ENCODE results near the gene TSSK6.

The TSSK6 gene

DNA sequence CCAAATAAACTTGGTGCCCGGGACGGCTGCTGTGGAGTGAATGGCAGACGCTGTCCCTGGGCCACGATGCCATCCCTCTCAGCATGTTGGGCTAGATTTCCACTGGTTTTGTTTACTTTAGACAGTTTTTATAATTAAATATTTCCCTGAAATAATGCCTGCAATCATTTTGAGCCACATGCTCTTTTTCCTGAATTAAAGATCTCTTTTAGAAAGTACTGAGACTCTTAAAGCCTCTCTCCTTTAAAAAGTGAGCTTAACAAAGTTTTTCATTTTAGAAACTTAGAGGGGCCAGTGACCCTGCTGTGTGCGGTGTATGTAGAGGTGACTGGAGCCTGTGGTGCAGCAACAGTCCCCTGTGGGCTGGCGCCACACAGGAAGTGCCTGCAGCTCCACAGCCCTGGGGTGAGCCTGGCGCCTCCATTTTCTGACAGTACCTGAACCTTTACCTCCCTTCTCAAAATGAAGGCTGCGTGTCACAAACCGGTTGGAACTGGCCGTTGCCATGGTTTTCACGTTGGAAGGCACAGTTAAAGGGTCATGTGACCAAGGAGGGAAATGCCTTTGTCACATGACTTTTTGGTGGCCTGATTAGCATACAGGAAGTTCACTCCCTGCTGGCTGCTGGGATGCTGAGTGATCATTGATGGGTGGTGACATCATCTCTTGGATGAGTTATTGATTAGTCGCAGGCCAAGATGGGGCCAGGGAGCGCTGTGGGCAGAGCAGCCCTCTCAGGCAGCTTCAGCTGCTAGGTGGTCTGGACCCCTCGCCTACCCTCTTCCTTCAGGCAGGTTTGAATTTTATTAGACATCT, 26.3 kb downstream of the TSSK6 start:
- Histone ChIP-seq H3K4me2 (ENCODE audit: low read length) (peak overlapping the region; percentile 21), H2AFZ (ENCODE audit: low read depth, low read length) (no peak overlapping the region), H3K79me2 (ENCODE audit: low read length) (peaks cover 64% of the 10 kb centered on the region), H3K4me3 (ENCODE audit: low read length) (no peak overlapping the region), H3K36me3 (replicated peaks; ENCODE audit: low read depth, low read length) (peaks cover 12% of the 10 kb centered on the region), H3K27me3 (ENCODE audit: low read depth, low read length) (no peaks in the 10 kb centered on the region), H3K9me3 (ENCODE audit: insufficient read depth, low read length) (no peaks in the 10 kb centered on the region), H3K9ac (ENCODE audit: low read length) (no peak overlapping the region), H3K4me1 (ENCODE audit: low read length) (peaks cover 29% of the 10 kb centered on the region), H4K20me1 (ENCODE audit: insufficient read depth, low read length) (peaks cover 14% of the 10 kb centered on the region), H3K27ac (ENCODE audit: low read length) (peak overlapping the region; percentile 31)
- TF ChIP-seq, protein P1, sequence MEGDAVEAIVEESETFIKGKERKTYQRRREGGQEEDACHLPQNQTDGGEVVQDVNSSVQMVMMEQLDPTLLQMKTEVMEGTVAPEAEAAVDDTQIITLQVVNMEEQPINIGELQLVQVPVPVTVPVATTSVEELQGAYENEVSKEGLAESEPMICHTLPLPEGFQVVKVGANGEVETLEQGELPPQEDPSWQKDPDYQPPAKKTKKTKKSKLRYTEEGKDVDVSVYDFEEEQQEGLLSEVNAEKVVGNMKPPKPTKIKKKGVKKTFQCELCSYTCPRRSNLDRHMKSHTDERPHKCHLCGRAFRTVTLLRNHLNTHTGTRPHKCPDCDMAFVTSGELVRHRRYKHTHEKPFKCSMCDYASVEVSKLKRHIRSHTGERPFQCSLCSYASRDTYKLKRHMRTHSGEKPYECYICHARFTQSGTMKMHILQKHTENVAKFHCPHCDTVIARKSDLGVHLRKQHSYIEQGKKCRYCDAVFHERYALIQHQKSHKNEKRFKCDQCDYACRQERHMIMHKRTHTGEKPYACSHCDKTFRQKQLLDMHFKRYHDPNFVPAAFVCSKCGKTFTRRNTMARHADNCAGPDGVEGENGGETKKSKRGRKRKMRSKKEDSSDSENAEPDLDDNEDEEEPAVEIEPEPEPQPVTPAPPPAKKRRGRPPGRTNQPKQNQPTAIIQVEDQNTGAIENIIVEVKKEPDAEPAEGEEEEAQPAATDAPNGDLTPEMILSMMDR (IDR thresholded peaks at IDR 0.05; ENCODE audit: low read depth, low read length): no peak
- no peak for TF ChIP-seq EZH2phosphoT487 (IDR thresholded peaks at IDR 0.05; ENCODE audit: low read depth)

DNA sequence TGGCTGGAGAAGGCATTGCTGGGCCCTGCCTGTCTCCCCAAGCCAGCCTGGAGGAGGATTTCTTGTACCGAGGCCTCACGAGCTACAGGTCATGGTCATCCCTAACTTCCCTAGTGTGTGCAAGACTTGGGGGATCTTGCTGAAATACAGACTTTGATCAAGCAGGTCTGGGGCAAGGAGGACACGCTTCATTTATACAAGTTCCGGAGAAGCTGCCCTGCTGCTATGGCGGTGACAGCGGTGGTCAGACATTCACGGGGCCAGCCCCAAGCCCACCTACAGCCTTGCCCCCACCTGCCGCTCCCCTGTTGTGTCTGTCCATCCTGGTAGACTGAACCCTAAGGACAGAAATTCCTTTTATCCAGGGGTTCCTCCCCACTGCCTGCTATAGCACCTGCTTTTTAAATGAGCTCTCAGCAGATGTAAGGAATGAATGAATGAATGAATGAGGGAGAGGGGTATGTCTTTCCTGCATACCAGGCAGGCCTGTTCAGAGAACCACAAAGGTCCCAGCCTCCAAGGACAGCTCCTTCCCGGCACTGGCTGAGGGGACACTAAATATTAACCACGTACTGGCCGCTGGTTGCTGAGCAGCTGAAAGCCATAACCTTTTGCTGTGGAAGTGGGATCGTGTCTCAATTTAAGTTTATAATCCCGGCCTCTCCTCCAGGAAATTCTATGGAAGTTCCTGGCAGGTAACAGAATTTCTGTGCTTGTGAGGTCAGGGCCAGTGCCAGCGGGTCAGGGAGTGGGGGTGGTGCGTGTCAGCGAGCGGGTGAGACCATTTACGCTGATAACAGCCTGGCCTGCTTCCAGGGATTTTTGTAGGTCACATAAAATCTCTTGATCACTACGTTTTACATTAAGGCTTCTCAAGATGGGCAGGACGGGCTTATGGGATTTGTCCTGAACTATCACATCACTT, 27.1 kb downstream of the TSSK6 start:
- Histone ChIP-seq H3K79me2 (ENCODE audit: low read length) (peaks cover 66% of the 10 kb centered on the region), H3K27ac (ENCODE audit: low read length) (no peak overlapping the region), H3K9me3 (ENCODE audit: insufficient read depth, low read length) (no peaks in the 10 kb centered on the region), H3K4me1 (ENCODE audit: low read length) (peaks cover 33% of the 10 kb centered on the region), H4K20me1 (ENCODE audit: insufficient read depth, low read length) (peaks cover 14% of the 10 kb centered on the region), H3K27me3 (ENCODE audit: low read depth, low read length) (no peaks in the 10 kb centered on the region), H3K4me2 (ENCODE audit: low read length) (peak overlapping the region; percentile 21; the same call in 1 of the 2 replicates), H3K36me3 (replicated peaks; ENCODE audit: low read depth, low read length) (peaks cover 8% of the 10 kb centered on the region), H3K4me3 (ENCODE audit: low read length) (no peak overlapping the region), H3K9ac (ENCODE audit: low read length) (no peak overlapping the region), H2AFZ (ENCODE audit: low read depth, low read length) (no peak overlapping the region)
- TF ChIP-seq, protein P1 (IDR thresholded peaks at IDR 0.05; ENCODE audit: low read depth, low read length): no peak
- TF ChIP-seq EZH2phosphoT487 (IDR thresholded peaks at IDR 0.05; ENCODE audit: low read depth): no peak

DNA sequence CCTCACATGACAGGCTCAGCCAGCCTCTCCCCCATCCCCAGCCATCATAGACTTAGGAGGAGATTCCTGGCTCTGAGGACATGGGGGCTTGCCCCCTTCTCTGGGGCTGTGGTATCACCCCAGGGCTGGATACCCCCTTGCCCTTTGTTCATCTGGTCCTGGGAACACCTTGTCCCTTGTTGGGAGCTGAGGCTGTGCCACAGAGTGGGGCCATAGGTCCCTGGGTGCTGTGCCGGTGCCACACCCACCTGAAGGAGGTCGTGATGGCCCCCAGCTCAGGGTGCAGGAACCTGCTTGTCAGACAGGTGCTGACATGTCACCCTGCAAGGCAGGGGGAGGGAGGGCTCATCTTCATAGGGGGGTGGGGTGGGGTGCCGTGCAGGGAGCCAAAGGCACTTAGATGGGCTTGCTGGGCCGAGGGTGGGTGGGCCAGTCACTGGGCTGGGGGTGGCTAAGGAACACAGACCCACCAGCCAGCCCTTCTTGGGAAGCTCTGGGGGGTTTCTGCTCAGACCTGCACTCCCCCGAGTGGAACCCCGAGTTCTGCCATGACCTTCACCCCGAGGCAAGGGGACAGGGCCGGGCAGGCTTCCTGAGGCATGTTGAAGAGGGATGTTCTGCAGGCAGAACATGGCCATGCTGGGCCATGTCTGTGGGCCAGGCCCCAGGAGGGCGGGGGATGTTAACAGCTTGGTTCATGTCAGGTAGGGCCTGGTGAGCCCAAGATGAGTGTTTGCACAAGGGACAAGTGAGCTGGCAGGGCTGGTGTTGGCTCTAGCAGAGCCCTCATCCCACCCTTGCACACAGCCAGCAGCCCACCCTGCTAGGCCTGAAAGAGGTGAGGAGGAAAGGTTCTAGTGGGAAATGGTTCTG, 28.0 kb downstream of the TSSK6 start:
- Histone ChIP-seq H3K4me2 (ENCODE audit: low read length) (no peak overlapping the region), H3K27ac (ENCODE audit: low read length) (no peak overlapping the region), H3K9ac (ENCODE audit: low read length) (no peak overlapping the region), H3K4me3 (ENCODE audit: low read length) (no peak overlapping the region), H3K27me3 (ENCODE audit: low read depth, low read length) (no peaks in the 10 kb centered on the region), H3K79me2 (ENCODE audit: low read length) (peaks cover 75% of the 10 kb centered on the region), H3K4me1 (ENCODE audit: low read length) (peaks cover 42% of the 10 kb centered on the region), H3K9me3 (ENCODE audit: insufficient read depth, low read length) (no peaks in the 10 kb centered on the region), H4K20me1 (ENCODE audit: insufficient read depth, low read length) (peaks cover 20% of the 10 kb centered on the region), H3K36me3 (replicated peaks; ENCODE audit: low read depth, low read length) (peaks cover 4% of the 10 kb centered on the region), H2AFZ (ENCODE audit: low read depth, low read length) (no peak overlapping the region)
- no peak for TF ChIP-seq EZH2phosphoT487 (IDR thresholded peaks at IDR 0.05; ENCODE audit: low read depth)
- TF ChIP-seq, protein P1 (IDR thresholded peaks at IDR 0.05; ENCODE audit: low read depth, low read length): no peak
